HepG2 (cell line): ENCODE results near the gene ARG2. TPM values are rescaled to one million over a fixed set of nuclear protein-coding genes. Genes with fewer than 3 reads are reported as not detected.

Experiments used
- ATAC-seq: fragments of 200-7000 bp; cut with Tn5 transposase; 3 replicates; pipeline ENCODE4 v1.9.1; 2020; ENCODE audit warnings: mild to moderate bottlenecking, moderate library complexity
- BruUV-seq: library from RNA; stranded (reverse); fragments of 400-500 nt; replicated peaks from 2 replicates; lab custom pipeline; 2021; lab: Mats Ljungman, UMichigan
- CTCF ChIA-PET: fragments of 300-600 bp; formaldehyde crosslinking; extraction: SDS; loops from one replicate; lab custom pipeline; 2021; ENCODE audit warnings: low total read pairs, inconsistent platforms, low intra/inter-chr PET ratio; lab: Yijun Ruan, JAX
- POLR2A ChIA-PET: fragments of 350-600 bp; sonication (Branson Sonifier 250); formaldehyde crosslinking; loops from one replicate; lab custom pipeline; 2020; ENCODE audit warnings: antibody characterized with exemption, inconsistent platforms; lab: Yijun Ruan, JAX
- DNase-seq: peaks from one replicate; pipeline ENCODE4 v3.0.0-alpha.2; 2015; ENCODE audit warnings: low spot score
- FAIRE-seq: peaks from 3 replicates; lab custom pipeline; 2011; peaks lifted over from hg19 to GRCh38; lab: Jason Lieb, UNC
- H2AFZ ChIP-seq: one replicate; pipeline ENCODE4 v1.6.1; 2011; ENCODE audit warnings: low read length, inconsistent platforms
- H3K27ac ChIP-seq: fragments of 300-600 bp; 3 replicates; pipeline ENCODE4 v1.8.0; 2011; ENCODE audit warnings: mixed run types, mild to moderate bottlenecking, mixed read lengths, low read length, inconsistent platforms; ENCODE audit not compliant: insufficient read depth; ENCODE audit errors: extremely low read length
- H3K27me3 ChIP-seq, 2 experiments: fragments of 200-600 bp in 1 of 2; 2 replicates in 1 of 2; 3 replicates in 1 of 2; pipeline versions ENCODE4 v1.6.0 to v1.8.0; 2011; ENCODE audit warnings: low read length in 2 of 2, mild to moderate bottlenecking in 2 of 2, moderate library complexity in 2 of 2, inconsistent platforms in 1 of 2; ENCODE audit not compliant: insufficient read depth in 2 of 2, control insufficient read depth in 1 of 2
- H3K36me3 ChIP-seq, 2 experiments: fragments of 200-600 bp in 1 of 2; replicated peaks in 1 of 2; 2 replicates in 1 of 2; 3 replicates in 1 of 2; pipeline versions ENCODE4 v1.5.1 to v1.8.0; 2011; ENCODE audit warnings: low read length in 2 of 2, inconsistent platforms in 1 of 2; ENCODE audit not compliant: insufficient read depth in 2 of 2, control insufficient read depth in 1 of 2
- H3K4me1 ChIP-seq: 2 replicates; pipeline ENCODE4 v1.5.1; 2012; ENCODE audit warnings: low read length, inconsistent platforms; ENCODE audit not compliant: insufficient read depth
- H3K4me2 ChIP-seq: 2 replicates; pipeline ENCODE4 v1.6.0; 2011; ENCODE audit warnings: low read depth, low read length, inconsistent platforms
- H3K4me3 ChIP-seq, 3 experiments: fragments of 200-600 bp in 1 of 3; sonication (generic), shearing (Covaris generic) in 1 of 3; replicated peaks in 1 of 3; 2 replicates each; pipeline ENCODE4 v1.5.1; 2011 to 2016; ENCODE audit warnings: low read length in 3 of 3, inconsistent platforms in 2 of 3, low read depth in 2 of 3, mild to moderate bottlenecking in 2 of 3, control low read depth in 1 of 3, mixed read lengths in 1 of 3; ENCODE audit not compliant: insufficient read depth in 1 of 3
- H3K79me2 ChIP-seq: one replicate; pipeline ENCODE4 v1.6.1; 2011; ENCODE audit warnings: low read length, inconsistent platforms; ENCODE audit not compliant: insufficient read depth
- H3K9ac ChIP-seq: 2 replicates; pipeline ENCODE4 v1.6.0; 2011; ENCODE audit warnings: mild to moderate bottlenecking, low read depth, low read length, inconsistent platforms; ENCODE audit not compliant: insufficient read depth
- H3K9me3 ChIP-seq: 2 replicates; pipeline ENCODE4 v1.5.1; 2012; ENCODE audit warnings: mild to moderate bottlenecking, low read length
- H4K20me1 ChIP-seq: 2 replicates; pipeline ENCODE4 v1.6.0; 2011; ENCODE audit warnings: inconsistent platforms, mild to moderate bottlenecking, low read length, moderate library complexity; ENCODE audit not compliant: insufficient read depth
- FOXM1 ChIP-seq: sonication (generic); formaldehyde crosslinking; IDR thresholded peaks from 2 replicates; pipeline ENCODE4 v1.5.0; 2020; ENCODE audit warnings: missing genetic modification reagents
- GATAD1 ChIP-seq: IDR thresholded peaks from 2 replicates; pipeline ENCODE4 v1.6.1; 2016; ENCODE audit warnings: missing genetic modification reagents, missing compliant biosample characterization
- PAX8 ChIP-seq: sonication (generic); formaldehyde crosslinking; IDR thresholded peaks from 2 replicates; pipeline ENCODE4 v1.8.0; 2022; ENCODE audit warnings: mild to moderate bottlenecking, missing genetic modification reagents, borderline replicate concordance
- PITX1 ChIP-seq: sonication (generic); formaldehyde crosslinking; IDR thresholded peaks from 2 replicates; pipeline ENCODE4 v1.5.1; 2020; ENCODE audit warnings: mild to moderate bottlenecking, missing genetic modification reagents
- PLRG1 ChIP-seq: fragments of 450-650 bp; conservative IDR thresholded peaks from 2 replicates; pipeline ENCODE4 v1.6.1; 2016
- POLR2AphosphoS2 ChIP-seq: IDR thresholded peaks from 2 replicates; pipeline ENCODE4 v1.6.1; 2011; ENCODE audit warnings: low read depth, low read length, improper control_type of control experiment
- REL ChIP-seq: sonication (generic); formaldehyde crosslinking; conservative IDR thresholded peaks from 2 replicates; pipeline ENCODE4 v1.8.0; 2022; ENCODE audit warnings: mild to moderate bottlenecking, missing genetic modification reagents, moderate library complexity
- TRIM22 ChIP-seq: fragments of 450-650 bp; IDR thresholded peaks from 2 replicates; pipeline ENCODE4 v1.6.1; 2017
- WGBS: methylation state at CpG from one replicate; pipeline ENCODE4 v1.1.6; 2017; ENCODE audit warnings: low lambda C conversion rate; 5-methylcytosine and 5-hydroxymethylcytosine counted together
- in situ Hi-C: cut with HindIII; loops from 2 replicates; pipeline ENCODE4 v1.10.0; 2017; ENCODE audit warnings: low pct_unique_long_range_greater_than_20kb; ENCODE audit not compliant: extremely low pct_ligation_motif_present
- intact Hi-C: fragments of 100-400 bp; cut with micrococcal nuclease; formaldehyde crosslinking; loops from one replicate; pipeline ENCODE4 v1.10.0; 2022; ENCODE audit not compliant: unreplicated experiment
- polyA plus RNA-seq, 8 experiments: library from polyadenylated mRNA; depleted of rRNA in 3 of 8; stranded (reverse) in 7 of 8; unstranded in 1 of 8; fragments of >200 nt; fragmentation: Illumina TruSeq in 4 of 8; extraction: Trizol in 4 of 8; gene quantifications; 2 replicates each; pipeline versions ENCODE4 v1.2.1 to v1.2.3, GENCODE V29; 2011 to 2016; ENCODE audit warnings: low read depth in 4 of 8, missing spikeins in 1 of 8, mixed read lengths in 1 of 8; ENCODE audit not compliant: insufficient read depth in 1 of 8
- total RNA-seq, 5 experiments: library from RNA; depleted of rRNA; stranded (reverse); fragments of >200 nt; fragmentation: Illumina TruSeq; extraction: Trizol; gene quantifications; 2 replicates each; pipeline ENCODE4 v1.2.3, GENCODE V29; 2016; ENCODE audit warnings: low read depth in 1 of 5
- TF ChIP-seq, protein P1 (sequence below): sonication (generic); formaldehyde crosslinking; conservative IDR thresholded peaks from 2 replicates; pipeline ENCODE4 v1.5.0; 2020; ENCODE audit warnings: missing genetic modification reagents

Gene ARG2
- total and polyA plus RNA-seq, 2 of the 13 experiments (the other 11 are each of a cell fraction or from before 2014, with no cell fraction given), result 37.5 to 73.6 TPM

- TF ChIP-seq, protein P1, sequence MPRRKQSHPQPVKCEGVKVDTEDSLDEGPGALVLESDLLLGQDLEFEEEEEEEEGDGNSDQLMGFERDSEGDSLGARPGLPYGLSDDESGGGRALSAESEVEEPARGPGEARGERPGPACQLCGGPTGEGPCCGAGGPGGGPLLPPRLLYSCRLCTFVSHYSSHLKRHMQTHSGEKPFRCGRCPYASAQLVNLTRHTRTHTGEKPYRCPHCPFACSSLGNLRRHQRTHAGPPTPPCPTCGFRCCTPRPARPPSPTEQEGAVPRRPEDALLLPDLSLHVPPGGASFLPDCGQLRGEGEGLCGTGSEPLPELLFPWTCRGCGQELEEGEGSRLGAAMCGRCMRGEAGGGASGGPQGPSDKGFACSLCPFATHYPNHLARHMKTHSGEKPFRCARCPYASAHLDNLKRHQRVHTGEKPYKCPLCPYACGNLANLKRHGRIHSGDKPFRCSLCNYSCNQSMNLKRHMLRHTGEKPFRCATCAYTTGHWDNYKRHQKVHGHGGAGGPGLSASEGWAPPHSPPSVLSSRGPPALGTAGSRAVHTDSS (CRISPR knock-in tag), result no peak
- TF ChIP-seq FOXM1 (CRISPR knock-in tag) (no peak), GATAD1 (CRISPR knock-in tag) (no peak), POLR2AphosphoS2 (no peak), TRIM22 (no peak), PAX8 (CRISPR knock-in tag) (no peak), REL (CRISPR knock-in tag) (no peak), PLRG1 (no peak), PITX1 (CRISPR knock-in tag) (no peak)
- Histone ChIP-seq H3K4me3 (no peak overlapping the region), H3K79me2 (no peaks in the 10 kb centered on the region), H3K4me1 (peaks cover 14% of the 10 kb centered on the region), H3K27me3 (no peaks in the 10 kb centered on the region), H2AFZ (no peak overlapping the region), H3K36me3 (peaks cover 0 to 3% of the 10 kb centered on the region in 2 experiments; a peak in 2 of 5 replicates), H3K27ac (no peak overlapping the region), H3K9ac (no peak overlapping the region), H3K4me2 (no peak overlapping the region), H3K9me3 (no peaks in the 10 kb centered on the region), H4K20me1 (no peaks in the 10 kb centered on the region)
- no peak for DNase-seq
- intact Hi-C loops (no loop called here), in situ Hi-C loops (no loop called here)
- FAIRE-seq, result no peak
- CTCF ChIA-PET, result no interaction called here
- POLR2A ChIA-PET, result no interaction called here
- 76% methylated on average over 7 of the region's 7 CpGs for WGBS
- BruUV-seq, result no TSS peak
- no peak for ATAC-seq
Measured at GRCh38 chr14:67576216-67576955, 43.3 kb upstream of the ARG2 start.
